GM08714 (cell line): Measurements from ENCODE around the gene EXOC4.
"Not testable (repeated sequence)": the region's sequence is repeated elsewhere in the genome, so short reads cannot be mapped to it uniquely, and the experiment has no call there.

Experiments
- H3K4me3 ChIP-seq: fragments of 200-500 bp; sonication (Bioruptor generic); 2 replicates; pipeline ENCODE4 v1.5.1; 2014; ENCODE audit warnings: mild to moderate bottlenecking, low read length, inconsistent platforms
- ZNF274 ChIP-seq: IDR thresholded peaks from 2 replicates; pipeline ENCODE4 v1.6.1; 2012; ENCODE audit warnings: mild to moderate bottlenecking, low read depth, low read length

The EXOC4 gene

DNA sequence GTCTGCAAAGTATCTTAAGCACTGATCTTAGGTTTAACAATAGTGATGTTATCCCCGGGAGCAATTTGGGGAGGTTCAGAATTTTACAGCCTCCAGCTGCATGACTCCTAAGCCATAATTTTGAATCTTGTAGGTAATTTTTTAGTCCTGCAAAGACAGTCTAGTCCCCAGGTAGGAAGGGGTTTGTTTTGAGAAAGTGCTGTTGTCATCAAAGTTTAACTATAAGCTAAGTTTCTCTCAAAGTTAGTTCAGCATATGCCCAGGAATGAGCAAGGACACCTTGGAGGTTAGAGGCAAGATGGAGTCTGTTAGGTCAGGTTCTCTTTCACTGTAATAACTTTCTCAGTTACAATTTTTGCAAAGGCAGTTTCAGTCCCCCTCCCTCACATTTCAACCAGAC is 795.3 kb downstream of the EXOC4 start:
- no peak overlapping the region for H3K4me3 ChIP-seq
- no peak for TF ChIP-seq ZNF274

DNA sequence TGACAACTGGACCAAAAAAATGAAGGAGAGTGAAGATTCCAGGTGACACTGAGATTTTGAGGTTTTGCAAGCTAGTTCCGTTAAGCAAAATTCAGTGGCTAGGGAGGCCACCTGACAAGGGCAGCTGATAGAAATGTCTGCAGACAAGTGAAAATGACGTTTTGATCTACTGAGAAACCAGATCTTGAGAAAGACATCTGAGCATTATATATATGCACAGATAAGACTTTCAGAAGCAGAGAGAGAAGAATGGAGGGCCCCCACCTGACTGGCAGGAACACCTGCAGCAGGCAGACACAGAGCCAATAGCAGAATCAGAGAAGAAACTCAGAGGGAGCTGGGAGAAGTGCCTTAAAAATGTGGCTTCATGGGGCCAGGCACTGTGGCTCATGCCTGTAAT is 798.1 kb downstream of the EXOC4 start:
- no peak overlapping the region for H3K4me3 ChIP-seq
- no peak for TF ChIP-seq ZNF274

DNA sequence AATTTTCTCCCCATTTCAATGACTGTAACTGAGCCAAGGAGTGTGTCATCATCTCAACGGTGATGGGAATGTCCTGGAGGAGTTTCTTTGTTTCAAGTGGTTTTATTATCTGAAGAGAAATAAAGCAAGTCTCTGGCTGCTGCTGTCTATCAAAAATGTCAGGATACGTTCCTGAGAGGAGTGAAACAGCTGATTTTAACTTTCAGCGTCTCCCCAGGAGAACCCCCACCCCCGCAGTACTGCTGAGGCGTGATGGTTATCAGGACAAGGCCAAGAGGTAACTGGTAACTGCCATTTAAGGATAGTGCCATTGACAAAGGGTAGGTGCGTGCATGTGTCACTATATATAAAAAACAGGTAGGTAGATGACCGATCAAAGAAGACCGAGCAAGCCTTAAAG is 803.9 kb downstream of the EXOC4 start:
- no peak overlapping the region for H3K4me3 ChIP-seq
- no peak for TF ChIP-seq ZNF274

DNA sequence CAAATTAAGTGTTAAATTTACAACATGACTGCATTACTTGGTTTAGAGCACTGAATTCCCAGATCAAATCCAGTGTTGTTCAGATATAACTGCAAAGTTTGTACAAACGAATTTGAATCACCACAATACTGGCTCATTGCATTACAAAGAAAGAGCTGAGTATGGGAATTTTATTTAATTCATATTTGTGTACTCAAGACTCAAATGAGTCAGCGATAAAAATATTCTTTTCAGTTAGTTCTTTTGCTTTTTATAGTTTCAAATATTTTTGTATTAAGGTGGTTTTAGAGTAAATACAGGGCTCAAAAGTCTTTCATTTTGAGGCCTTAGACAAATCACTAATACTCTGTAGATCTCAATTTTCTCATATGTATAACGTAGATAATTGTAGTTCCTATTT is 805.6 kb downstream of the EXOC4 start:
- no peak overlapping the region for H3K4me3 ChIP-seq
- no peak for TF ChIP-seq ZNF274

DNA sequence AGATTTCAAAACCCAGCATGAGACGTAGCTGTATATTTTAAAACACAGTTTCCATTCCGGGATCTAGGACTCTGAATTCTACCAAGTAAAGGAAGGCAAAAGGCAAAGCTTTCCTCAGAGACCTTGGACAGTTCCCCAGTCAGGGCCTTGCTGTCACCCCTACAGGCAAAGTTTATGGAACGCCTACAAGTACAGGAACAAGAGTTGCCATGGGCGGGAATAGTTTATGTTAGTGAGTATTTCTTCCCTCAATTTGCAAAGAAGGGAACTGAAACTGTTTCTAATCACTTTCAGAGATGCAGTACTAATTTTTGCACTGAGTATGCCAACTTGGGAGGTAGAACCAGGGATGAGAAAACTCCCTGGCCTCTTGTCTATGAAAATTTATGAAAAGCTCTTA is 806.1 kb downstream of the EXOC4 start:
- TF ChIP-seq ZNF274 = no peak
- no peak overlapping the region for H3K4me3 ChIP-seq

DNA sequence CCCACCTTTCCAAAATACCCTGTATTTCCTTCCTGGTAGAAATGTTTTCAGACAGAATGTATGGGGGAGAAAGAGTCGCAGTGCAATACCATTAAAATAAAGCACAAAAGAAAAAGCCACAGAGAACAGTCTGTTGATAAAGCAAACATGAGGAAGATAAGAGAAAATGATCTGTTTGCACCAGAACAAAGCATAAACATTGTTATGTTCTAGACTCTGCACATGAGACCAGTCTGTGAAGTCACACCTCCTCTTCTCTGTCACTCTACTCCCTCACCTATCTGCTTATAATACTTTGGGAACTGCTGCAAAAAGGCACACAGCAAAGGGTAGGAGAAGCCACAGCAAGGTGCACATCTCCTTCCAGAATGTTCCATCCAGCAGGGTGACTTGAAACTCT is 807.0 kb downstream of the EXOC4 start:
- no peak overlapping the region for H3K4me3 ChIP-seq
- no peak for TF ChIP-seq ZNF274

DNA sequence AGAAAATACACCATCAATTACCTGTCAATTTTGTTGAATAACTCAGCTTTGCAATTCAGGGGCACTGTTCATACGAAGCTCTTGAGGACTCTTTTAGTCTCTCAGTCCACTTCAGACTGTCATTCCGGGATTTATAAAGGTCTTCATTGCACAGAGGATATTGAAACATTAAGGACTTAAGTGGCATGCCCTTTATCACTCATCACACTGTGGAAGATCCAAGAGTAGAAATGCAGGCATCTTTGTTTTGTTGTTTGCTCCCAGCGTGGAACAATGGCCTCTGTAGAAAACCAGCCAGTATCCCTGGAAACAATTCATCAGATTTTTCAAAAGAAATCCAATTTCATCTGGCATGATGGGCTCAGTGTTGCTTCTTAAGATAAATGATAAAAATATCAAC is 808.0 kb downstream of the EXOC4 start:
- no peak for TF ChIP-seq ZNF274
- no peak overlapping the region for H3K4me3 ChIP-seq

DNA sequence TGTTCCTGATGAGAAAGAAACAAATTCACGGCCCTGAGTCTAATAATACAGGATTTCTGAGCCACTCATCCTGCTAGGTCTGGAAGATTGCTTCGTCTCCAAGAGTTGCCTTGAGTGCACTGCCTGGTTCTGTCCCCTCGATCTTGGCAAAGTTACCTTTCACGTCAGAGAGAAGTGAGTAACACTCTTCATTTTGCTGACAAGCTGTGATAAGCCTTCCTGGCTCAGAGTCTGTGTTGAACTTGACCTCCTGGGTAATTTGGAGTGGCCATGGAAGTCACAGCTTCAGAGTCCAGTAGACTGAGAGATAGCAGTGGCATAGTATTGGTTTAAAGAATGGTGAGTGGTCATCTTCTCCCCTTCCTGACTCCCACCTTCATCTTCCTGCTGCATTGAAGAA is 809.6 kb downstream of the EXOC4 start:
- no peak overlapping the region for H3K4me3 ChIP-seq
- TF ChIP-seq ZNF274 = no peak

DNA sequence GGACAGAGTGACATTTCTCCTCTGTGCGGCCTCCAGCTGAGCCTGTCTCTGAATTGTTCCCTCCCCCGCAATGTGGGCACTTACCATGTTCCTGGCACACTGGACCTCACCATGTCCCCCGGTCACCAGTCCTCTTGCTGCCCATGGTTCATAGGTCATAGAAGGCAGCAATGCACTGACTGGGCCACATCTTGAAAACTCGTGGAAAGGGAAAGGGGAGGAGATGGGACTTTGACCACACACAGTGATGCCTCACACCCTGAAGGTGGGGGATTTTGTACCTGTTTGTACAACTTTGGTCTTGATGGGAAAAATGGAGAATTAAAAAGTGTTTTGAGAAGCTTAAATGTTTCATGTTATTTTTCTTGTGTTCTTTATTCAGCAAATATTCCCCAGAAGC is 812.5 kb downstream of the EXOC4 start:
- no peak overlapping the region for H3K4me3 ChIP-seq
- TF ChIP-seq ZNF274 = no peak

DNA sequence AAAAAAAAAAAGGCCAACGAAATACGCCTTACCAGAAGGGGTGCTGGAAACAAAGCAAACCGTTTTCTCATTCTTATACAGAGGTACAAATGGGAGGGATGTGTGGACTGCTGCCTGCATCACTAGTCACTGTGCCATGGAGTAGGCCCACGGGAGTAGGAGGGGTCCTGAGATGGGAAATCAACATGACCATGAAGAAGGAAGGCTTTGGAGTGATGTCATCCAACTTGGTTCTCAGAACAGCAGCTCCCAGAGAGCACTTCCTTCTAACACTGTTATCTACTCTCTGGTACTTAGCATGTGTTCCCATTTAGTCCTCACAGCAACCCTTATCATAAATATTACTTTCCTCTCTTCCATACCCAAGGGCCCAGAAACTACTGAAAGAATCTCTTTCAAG is 814.3 kb downstream of the EXOC4 start:
- no peak for TF ChIP-seq ZNF274
- H3K4me3 ChIP-seq = no peak overlapping the region

DNA sequence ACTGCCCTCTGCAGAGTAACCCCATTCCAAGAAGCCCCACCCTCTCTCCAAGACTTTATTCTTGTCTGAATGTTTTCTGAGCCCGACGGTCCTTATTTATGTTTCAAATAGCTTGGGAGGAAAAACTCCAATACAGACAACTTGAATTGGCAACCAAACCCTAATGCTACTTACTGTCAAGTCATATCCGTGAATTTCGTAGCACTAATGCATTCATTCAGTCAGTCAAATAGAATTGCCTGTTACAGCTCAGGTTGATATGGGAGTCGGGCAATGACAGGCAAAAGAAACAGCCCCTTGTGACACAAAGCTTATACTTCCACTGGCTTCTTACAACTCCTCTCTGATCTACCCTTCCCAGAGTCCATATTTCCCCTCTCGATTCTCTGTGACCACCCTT is 815.8 kb downstream of the EXOC4 start:
- H3K4me3 ChIP-seq = no peak overlapping the region
- no peak for TF ChIP-seq ZNF274

DNA sequence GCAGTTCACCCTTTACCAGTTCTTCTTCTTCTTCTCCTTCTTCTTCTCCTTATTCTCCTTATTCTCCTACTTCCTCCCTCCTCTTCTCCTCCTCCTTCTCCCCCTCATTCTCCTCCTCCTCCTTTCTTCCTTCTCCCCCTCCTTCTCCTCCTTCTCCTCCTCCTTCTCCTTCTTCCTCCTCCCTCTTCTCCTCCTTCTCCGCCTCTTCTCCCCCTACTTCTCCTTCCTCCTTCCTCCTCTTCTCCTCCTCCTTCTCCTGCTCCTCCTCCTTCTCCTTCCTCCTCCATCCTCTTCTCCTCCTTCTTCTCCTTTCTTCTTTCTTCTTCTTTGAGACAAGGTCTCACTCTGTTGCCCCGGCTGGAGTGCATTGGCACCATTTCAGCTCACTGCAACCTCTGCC is 816.3 kb downstream of the EXOC4 start:
- no peak overlapping the region for H3K4me3 ChIP-seq
- no peak for TF ChIP-seq ZNF274

DNA sequence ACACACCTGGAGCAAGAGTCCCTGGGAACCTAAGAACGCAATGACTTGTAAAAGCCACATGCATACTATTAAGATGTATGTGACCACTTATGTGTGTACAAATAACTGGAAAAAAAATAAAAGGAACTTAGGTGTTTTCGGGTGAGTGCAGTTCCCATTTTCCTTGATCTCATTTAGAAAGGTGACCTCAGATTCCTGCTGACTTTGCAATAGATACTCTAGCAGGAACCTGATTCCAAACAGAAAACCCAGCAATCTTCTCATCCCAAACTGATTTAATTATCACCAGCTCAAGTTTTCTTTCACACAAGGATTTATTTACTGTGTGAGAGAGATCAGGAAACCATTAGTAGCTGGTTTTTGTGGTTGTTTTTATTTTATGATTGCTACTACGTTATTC is 817.8 kb downstream of the EXOC4 start:
- no peak for TF ChIP-seq ZNF274
- no peak overlapping the region for H3K4me3 ChIP-seq

DNA sequence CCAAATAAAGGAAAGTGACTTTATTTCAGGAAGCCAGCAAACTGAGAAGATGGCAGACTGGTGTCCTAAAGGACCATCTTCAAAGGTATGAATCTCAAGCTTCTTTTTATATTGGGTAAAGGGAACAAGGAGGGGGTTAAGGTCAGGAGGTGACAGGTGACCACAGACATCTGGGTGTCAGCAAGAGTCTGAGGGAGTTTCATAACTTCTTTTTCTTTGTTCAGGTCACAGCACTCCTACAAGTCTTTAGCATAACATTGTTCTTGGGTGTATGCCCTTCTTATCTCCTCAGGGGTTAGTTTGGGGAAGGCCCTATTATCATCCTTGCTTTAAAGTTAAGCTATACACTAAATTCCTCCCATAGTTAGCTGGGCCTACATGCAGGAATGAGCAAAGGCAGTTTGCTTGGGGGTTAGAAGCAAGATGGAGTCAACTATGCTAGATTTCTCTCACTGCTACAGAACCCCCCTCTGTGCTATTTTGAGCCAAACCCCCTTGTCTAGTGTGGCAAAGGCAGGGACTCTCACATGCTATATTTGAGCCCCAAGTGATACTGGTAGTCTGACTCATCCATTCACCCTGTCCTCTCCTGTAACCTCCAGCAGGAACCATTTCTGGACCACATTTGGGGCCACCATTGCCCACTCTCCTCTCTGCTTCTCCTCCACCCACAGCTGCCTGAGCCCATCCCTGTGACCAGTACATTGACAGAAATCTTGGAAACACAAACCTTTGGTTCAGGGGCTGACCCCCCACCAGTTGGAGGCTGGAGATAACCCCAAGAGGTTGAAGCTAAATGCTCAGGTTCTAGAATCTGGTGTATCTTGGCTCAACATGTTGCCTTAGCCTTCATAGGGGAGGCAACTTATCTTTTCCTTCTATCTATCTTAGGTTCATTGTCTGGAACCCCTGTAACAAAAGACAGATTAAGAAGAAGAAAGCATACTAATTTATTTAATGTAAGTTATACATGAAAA is 818.8 kb downstream of the EXOC4 start:
- no peak overlapping the region for H3K4me3 ChIP-seq
- TF ChIP-seq ZNF274 = no peak

DNA sequence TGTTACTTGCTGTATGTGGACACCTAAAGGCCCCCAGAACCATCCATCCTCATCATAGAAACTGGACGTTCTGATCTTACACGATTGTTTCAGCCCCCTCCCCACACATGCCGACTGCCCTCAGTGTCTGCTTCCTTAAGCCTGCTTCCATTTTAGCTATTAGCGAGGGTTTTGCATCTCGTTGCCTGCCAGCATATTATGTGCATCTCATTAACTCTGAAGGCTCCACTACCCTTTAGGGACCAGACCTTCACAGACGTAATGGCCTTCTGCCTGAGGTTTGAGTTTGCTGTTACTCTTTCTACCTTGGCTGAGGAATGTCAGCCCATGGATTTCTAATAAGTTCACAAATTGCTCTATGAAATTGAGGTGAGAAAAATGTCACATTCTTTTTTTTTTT is 820.4 kb downstream of the EXOC4 start:
- no peak for TF ChIP-seq ZNF274
- no peak overlapping the region for H3K4me3 ChIP-seq

DNA sequence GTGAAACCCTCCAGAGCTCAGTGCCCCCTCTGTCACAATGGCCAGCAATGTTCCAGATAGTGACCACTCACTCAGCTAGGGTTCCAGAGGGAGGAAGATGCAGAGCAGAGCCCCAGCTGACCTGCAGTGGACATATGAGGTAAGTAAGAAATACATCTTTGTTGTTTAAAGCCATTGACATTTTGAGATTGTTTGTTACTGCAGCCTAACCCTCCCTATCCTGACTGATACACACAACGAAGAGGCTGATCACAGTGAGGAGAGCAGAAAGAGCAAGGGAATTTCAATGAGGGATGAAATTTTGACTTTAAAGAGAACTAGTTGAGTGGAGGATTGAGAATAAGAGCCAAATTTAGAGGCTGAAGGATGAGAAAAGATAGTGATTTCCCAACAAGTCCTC is 822.9 kb downstream of the EXOC4 start:
- no peak overlapping the region for H3K4me3 ChIP-seq
- no peak for TF ChIP-seq ZNF274

DNA sequence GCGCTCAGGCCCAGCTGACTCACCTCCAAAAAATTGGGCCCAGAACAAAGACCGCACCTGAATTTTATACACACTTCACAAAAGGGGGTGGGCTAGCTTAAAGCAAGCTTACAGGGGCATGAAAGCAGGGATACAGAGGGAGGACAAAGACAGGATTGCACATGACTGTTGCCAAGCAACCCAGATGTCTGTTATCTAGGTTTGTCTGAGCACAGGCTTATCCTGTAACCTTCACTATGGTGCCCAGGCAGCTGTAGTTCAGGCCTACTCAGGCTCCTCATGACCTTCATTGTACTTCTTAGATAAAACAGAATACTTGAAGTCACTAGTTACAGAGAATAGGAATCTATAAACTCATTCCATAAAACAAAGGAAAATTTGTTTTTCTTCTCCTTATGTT is 824.7 kb downstream of the EXOC4 start:
- H3K4me3 ChIP-seq = not testable (repeated sequence)
